Spleen (tissue), 11 donors: Measurements from ENCODE around the gene XRCC1. TPM values are rescaled to one million over a fixed set of nuclear protein-coding genes. Genes with fewer than 3 reads are reported as not detected.
A peak's percentile ranks its signal among the peaks of the same experiment; 100 is the strongest.

Source experiments
- DNase-seq: peaks from one replicate; pipeline ENCODE4 v3.0.0-alpha.2; 2020
- H3K27ac ChIP-seq, 8 donors: fragments of 200-600 bp; sonication (generic) in 7 of 8; 1 replicate in 4 of 8; 2 replicates in 4 of 8; pipeline versions ENCODE4 v1.5.0 to v1.8.0; 2016 to 2021; ENCODE audit warnings: inconsistent platforms in 4 of 8, mild to moderate bottlenecking in 4 of 8, moderate library complexity in 1 of 8
- H3K27me3 ChIP-seq, 7 donors: fragments of 200-600 bp; sonication (generic) in 6 of 7; replicated peaks in 1 of 7; 1 replicate in 4 of 7; 2 replicates in 3 of 7; pipeline versions ENCODE4 v1.5.0 to v1.8.0; 2016 to 2021; ENCODE audit warnings: inconsistent platforms in 3 of 7, mild to moderate bottlenecking in 1 of 7
- H3K36me3 ChIP-seq, 6 donors: fragments of 200-600 bp; sonication (generic) in 5 of 6; 1 replicate in 4 of 6; 2 replicates in 2 of 6; pipeline versions ENCODE4 v1.5.0 to v1.8.0; 2016 to 2021; ENCODE audit warnings: inconsistent platforms in 2 of 6
- H3K4me1 ChIP-seq, 6 donors: fragments of 200-600 bp; sonication (generic) in 5 of 6; 1 replicate in 3 of 6; 2 replicates in 3 of 6; pipeline versions ENCODE4 v1.5.0 to v1.8.0; 2016 to 2021; ENCODE audit warnings: inconsistent platforms in 3 of 6
- H3K4me3 ChIP-seq, 8 donors: fragments of 200-600 bp; sonication (generic) in 7 of 8; 1 replicate in 4 of 8; 2 replicates in 4 of 8; pipeline versions ENCODE4 v1.5.0 to v1.8.0; 2016 to 2021; ENCODE audit warnings: inconsistent platforms in 4 of 8, mild to moderate bottlenecking in 4 of 8, moderate library complexity in 2 of 8
- H3K9me3 ChIP-seq, 8 donors: fragments of 200-600 bp; sonication (generic) in 7 of 8; 1 replicate in 4 of 8; 2 replicates in 4 of 8; pipeline versions ENCODE4 v1.5.0 to v1.8.0; 2016 to 2021; ENCODE audit warnings: inconsistent platforms in 4 of 8
- CTCF ChIP-seq, 11 experiments: fragments of 200-600 bp in 7 of 11; fragments of 450-650 bp in 4 of 11; sonication (generic) in 4 of 11; IDR thresholded peaks in 8 of 11; conservative IDR thresholded peaks in 3 of 11; 1 replicate in 7 of 11; 2 replicates in 4 of 11; pipeline versions ENCODE4 v1.4.0 to v1.8.0; 2016 to 2021; ENCODE audit warnings: antibody characterized with exemption in 11 of 11, inconsistent platforms in 4 of 11, mild to moderate bottlenecking in 1 of 11
- POLR2A ChIP-seq, 3 donors: fragments of 450-650 bp; IDR thresholded peaks; one replicate each; pipeline ENCODE4 v1.5.1; 2017; ENCODE audit warnings: antibody characterized with exemption in 3 of 3, mild to moderate bottlenecking in 1 of 3
- POLR2AphosphoS5 ChIP-seq, 3 donors: sonication (generic); formaldehyde crosslinking; IDR thresholded peaks; one replicate each; pipeline ENCODE4 v1.5.1; 2017; ENCODE audit warnings: antibody characterized with exemption in 3 of 3
- WGBS, 5 donors: extraction: QIAGEN DNeasy Blood & Tissue Kit in 3 of 5; methylation state at CpG; one replicate each; pipeline versions ENCODE4 v1.1.5 to v1.1.7; 2013 to 2018; 5-methylcytosine and 5-hydroxymethylcytosine counted together
- intact Hi-C: fragments of 100-400 bp; cut with DNase I; formaldehyde crosslinking; loops from one replicate; pipeline ENCODE4 v1.15.0; 2023; ENCODE audit warnings: low total_unique reads
- polyA plus RNA-seq, 3 donors: library from polyadenylated mRNA; stranded (reverse); fragments of 200-250 nt; gene quantifications; one replicate each; pipeline ENCODE4 v1.2.1, GENCODE V29; 2013
- total RNA-seq, 7 donors: library from RNA; depleted of rRNA in 3 of 7; stranded (reverse); fragments of >200 nt in 3 of 7; fragmentation: NEBNext Ultra II Directional in 4 of 7; extraction: Animal tissue kit (Norgen Biotek cat#: 25700) in 4 of 7; gene quantifications; one replicate each; pipeline versions ENCODE4 v1.1.0 to v1.2.1, GENCODE V29; 2016 to 2021
- donor health status: healthy with polysubstance abuse.
- donor health status: DM: no; HTN: no; CAD: no; lungs with moderate emphysema.
- donor health status: DM: no; HTN: no; CAD: no.
- donor health status: Bipolar disorder and iron deficiency.
- donor health status: healthy.
- donor health status: DM: no; HTN: no; CAD: no.
- donor health status: DM: yes; HTN: yes; CAD: no.

XRCC1 gene
- total and polyA plus RNA-seq, 10 donors = 16.0 to 32.0 (median 25.1) TPM

GRCh38 chr19:43534816-43535761 lies 40.2 kb downstream of the XRCC1 start:
- Histone ChIP-seq H3K4me3 (peak overlapping the region in 1 of 8 donors; percentile 90), H3K36me3 (peaks cover 0 to 37% (median 22%) of the 10 kb centered on the region in 6 donors), H3K9me3 (peaks cover 0 to 17% (median 14%) of the 10 kb centered on the region in 8 donors), H3K27ac (peak overlapping the region in 7 of 8 donors; percentile 13 to 95 (median 90)), H3K27me3 (no peaks in the 10 kb centered on the region), H3K4me1 (peaks cover 7 to 49% (median 30%) of the 10 kb centered on the region in 6 donors)
- TF ChIP-seq POLR2A (IDR thresholded peaks at IDR 0.05) (no peak), POLR2AphosphoS5 (IDR thresholded peaks at IDR 0.05) (peak; percentile 48 to 67 (median 54)), CTCF (IDR thresholded peaks at IDR 0.05 in 8 of 11, conservative IDR thresholded peaks at IDR 0.05 in 3 of 11) (peak in 10 of 11 experiments; percentile 15 to 65 (median 52))
- intact Hi-C loops = loop anchor here (10.0 kb wide), 1 partner anchor 50 kb away; no protein-coding TSS in a partner anchor
- peak; percentile 87 for DNase-seq
- WGBS, 5 donors = 67 to 78% (median 77%) methylated on average over 54 to 62 of the region's 62 CpGs

DNA sequence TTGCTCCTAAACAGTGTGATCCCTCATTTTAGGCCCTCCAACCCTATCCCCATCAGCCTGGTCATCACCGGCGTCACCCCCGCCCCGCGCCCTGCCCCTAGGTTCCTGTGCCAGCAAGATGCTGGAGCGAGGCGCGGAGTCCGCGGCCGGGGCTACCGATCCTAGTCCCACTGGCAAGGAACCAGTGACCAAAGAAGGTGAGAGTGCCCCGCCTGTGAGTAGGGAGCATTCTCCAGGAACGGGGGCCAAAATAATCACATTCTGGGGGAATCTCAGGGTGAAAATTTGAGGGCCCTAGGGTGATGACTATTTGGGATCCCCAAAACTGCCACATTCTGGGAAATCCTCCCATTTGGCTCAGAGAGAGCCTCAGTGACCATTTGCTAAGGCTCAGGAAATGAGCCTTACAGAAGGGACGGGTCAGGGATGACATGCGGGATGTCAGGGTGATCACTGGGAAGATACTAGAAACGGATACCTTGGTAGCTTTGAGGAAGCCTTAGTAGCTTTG lies 41.0 kb downstream of the XRCC1 start:
- Histone ChIP-seq H3K9me3 (peaks cover 0 to 14% (median 11%) of the 10 kb centered on the region in 8 donors), H3K4me3 (peak overlapping the region in 7 of 8 donors; percentile 62 to 90 (median 74)), H3K27me3 (no peaks in the 10 kb centered on the region), H3K4me1 (peaks cover 7 to 53% (median 32%) of the 10 kb centered on the region in 6 donors), H3K36me3 (peaks cover 0 to 30% (median 17%) of the 10 kb centered on the region in 6 donors), H3K27ac (peak overlapping the region in 7 of 8 donors; percentile 78 to 95 (median 90))
- intact Hi-C loops = loop anchor here (10.0 kb wide), 1 partner anchor 50 kb away; no protein-coding TSS in a partner anchor
- WGBS, 5 donors = 45 to 58% (median 51%) methylated on average over 15 to 17 of the region's 17 CpGs
- TF ChIP-seq POLR2A (IDR thresholded peaks at IDR 0.05) (no peak), CTCF (IDR thresholded peaks at IDR 0.05 in 8 of 11, conservative IDR thresholded peaks at IDR 0.05 in 3 of 11) (no peak), POLR2AphosphoS5 (IDR thresholded peaks at IDR 0.05) (no peak)
- DNase-seq = no peak

DNA sequence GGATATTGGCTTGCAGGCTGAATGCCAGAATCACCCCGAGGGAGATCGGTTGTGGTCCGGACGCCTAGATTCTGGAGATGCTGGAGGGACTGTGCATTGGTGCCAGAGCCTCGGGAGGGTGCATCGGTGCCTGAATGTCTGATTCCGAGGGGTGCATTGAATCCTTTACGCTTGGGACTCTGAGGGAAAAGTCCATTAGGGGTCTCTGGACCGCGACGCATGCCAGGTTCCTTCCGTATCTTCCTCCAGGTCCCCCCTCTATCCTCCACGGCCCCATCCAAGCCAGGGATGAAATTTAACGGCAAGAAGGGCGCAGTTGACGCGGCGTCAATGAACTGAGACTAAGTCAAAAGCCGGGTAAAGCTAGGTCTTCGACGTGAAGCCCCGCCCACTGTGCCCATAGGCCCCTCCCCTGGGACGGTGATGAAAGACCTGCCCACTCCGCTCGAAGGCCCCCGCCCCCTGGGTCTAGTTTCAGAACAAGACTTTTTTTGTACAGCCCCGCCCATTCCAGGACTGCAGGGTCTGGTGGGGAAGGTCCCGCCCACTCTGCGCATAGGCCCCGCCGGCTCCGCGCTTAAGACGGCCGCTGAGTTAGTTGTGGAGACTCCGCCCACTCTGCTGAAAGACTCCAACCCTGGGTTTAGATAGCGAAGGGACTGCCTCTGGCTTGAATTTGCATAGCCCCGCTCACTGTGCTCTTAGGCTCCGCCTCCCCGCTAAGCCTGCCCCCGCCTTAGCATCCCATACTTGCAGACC lies 41.6 kb downstream of the XRCC1 start:
- 1 to 2% (median 1%) methylated on average over 29 to 41 of the region's 41 CpGs for WGBS, 5 donors
- Histone ChIP-seq H3K4me3 (peak overlapping the region; percentile 50 to 90 (median 73)), H3K4me1 (peaks cover 7 to 54% (median 34%) of the 10 kb centered on the region in 6 donors), H3K36me3 (peaks cover 0 to 23% (median 11%) of the 10 kb centered on the region in 6 donors), H3K27ac (peak overlapping the region; percentile 71 to 95 (median 87)), H3K27me3 (no peaks in the 10 kb centered on the region), H3K9me3 (peaks cover 0 to 7% (median 5%) of the 10 kb centered on the region in 8 donors)
- intact Hi-C loops = loop anchor here (10.0 kb wide), 1 partner anchor 51 kb away; no protein-coding TSS in a partner anchor
- peak; percentile 98 for DNase-seq
- no peak for TF ChIP-seq CTCF (IDR thresholded peaks at IDR 0.05 in 8 of 11, conservative IDR thresholded peaks at IDR 0.05 in 3 of 11)
- TF ChIP-seq POLR2AphosphoS5 (IDR thresholded peaks at IDR 0.05) = peak; percentile 12 to 77 (median 59)
- peak in 1 of 3 donors; percentile 35 for TF ChIP-seq POLR2A (IDR thresholded peaks at IDR 0.05)
